HG03460 (cell line): Measurements from ENCODE around the gene ATP10A.

Experiments
- ATAC-seq: cut with Tn5 transposase; IDR thresholded peaks from one replicate; pipeline ENCODE4 v1.9.1; 2021; ENCODE audit not compliant: unreplicated experiment

ATP10A gene

GRCh38 chr15:25687276-25687675, 175.9 kb downstream of the ATP10A start:
- ATAC-seq, result no peak

GRCh38 chr15:25686780-25687179, 176.3 kb downstream of the ATP10A start:
- no peak for ATAC-seq

- no peak for ATAC-seq
These were observed 178.4 kb downstream of the ATP10A start for GRCh38 chr15:25684521-25685431.

- no peak for ATAC-seq
These were observed 179.2 kb downstream of the ATP10A start for GRCh38 chr15:25683911-25684310.

- no peak for ATAC-seq
These were observed 179.7 kb downstream of the ATP10A start for GRCh38 chr15:25683415-25683814.

GRCh38 chr15:25682340-25682739, 180.8 kb downstream of the ATP10A start:
- ATAC-seq, result no peak

- ATAC-seq, result no peak
These were observed 182.5 kb downstream of the ATP10A start for GRCh38 chr15:25680686-25681025.

- ATAC-seq, result no peak
These were observed 183.0 kb downstream of the ATP10A start for GRCh38 chr15:25679964-25680685.

GRCh38 chr15:25679492-25679891, 183.6 kb downstream of the ATP10A start:
- no peak for ATAC-seq

- ATAC-seq, result no peak
These were observed 184.6 kb downstream of the ATP10A start for GRCh38 chr15:25678500-25678855.

- no peak for ATAC-seq
These were observed 185.2 kb downstream of the ATP10A start for GRCh38 chr15:25677719-25678499.

GRCh38 chr15:25676070-25676469, 187.1 kb downstream of the ATP10A start:
- no peak for ATAC-seq

GRCh38 chr15:25675396-25675795, 187.7 kb downstream of the ATP10A start:
- ATAC-seq, result no peak

GRCh38 chr15:25674913-25675312, 188.2 kb downstream of the ATP10A start:
- no peak for ATAC-seq

- no peak for ATAC-seq
These were observed 189.2 kb downstream of the ATP10A start for GRCh38 chr15:25673972-25674371.

- ATAC-seq, result no peak
These were observed 189.8 kb downstream of the ATP10A start for GRCh38 chr15:25673351-25673750.

GRCh38 chr15:25671132-25671531, 192.0 kb downstream of the ATP10A start:
- ATAC-seq, result no peak

GRCh38 chr15:25670621-25671020, 192.5 kb downstream of the ATP10A start:
- ATAC-seq, result no peak

- no peak for ATAC-seq
These were observed 193.0 kb downstream of the ATP10A start for GRCh38 chr15:25670025-25670554.

GRCh38 chr15:25668901-25669300, 194.2 kb downstream of the ATP10A start:
- ATAC-seq, result no peak

GRCh38 chr15:25668236-25668795, 194.8 kb downstream of the ATP10A start:
- ATAC-seq, result no peak
